ENCODE measurements around the gene DLG2.
"Not testable (repeated sequence)": the region's sequence is repeated elsewhere in the genome, so short reads cannot be mapped to it uniquely, and the experiment has no call there.

DLG2 gene

GRCh38 chr11:84804041-84804440 is 823.1 kb downstream of the DLG2 start:
- in situ Hi-C loops (cut with HindIII; ENCODE audit: low sequenced_read_pairs): no loop called here

GRCh38 chr11:84800755-84801346 is 826.3 kb downstream of the DLG2 start:
- in situ Hi-C loops (cut with HindIII; ENCODE audit: low sequenced_read_pairs): no loop called here

GRCh38 chr11:84799112-84799511 is 828.0 kb downstream of the DLG2 start:
- in situ Hi-C loops (cut with HindIII; ENCODE audit: low sequenced_read_pairs): no loop called here

- in situ Hi-C loops (cut with HindIII; ENCODE audit: low sequenced_read_pairs): no loop called here
Measured at GRCh38 chr11:84795698-84796097, 831.4 kb downstream of the DLG2 start.

- in situ Hi-C loops (cut with HindIII; ENCODE audit: low sequenced_read_pairs): no loop called here
Measured at GRCh38 chr11:84794663-84795443, 832.3 kb downstream of the DLG2 start.

GRCh38 chr11:84793318-84793717 is 833.8 kb downstream of the DLG2 start:
- in situ Hi-C loops (cut with HindIII; ENCODE audit: low sequenced_read_pairs): no loop called here

GRCh38 chr11:84790849-84791427 is 836.2 kb downstream of the DLG2 start:
- in situ Hi-C loops (cut with HindIII; ENCODE audit: low sequenced_read_pairs): no loop called here

- in situ Hi-C loops (cut with HindIII; ENCODE audit: low sequenced_read_pairs): no loop called here
Measured at GRCh38 chr11:84788220-84788619, 838.9 kb downstream of the DLG2 start.

GRCh38 chr11:84784158-84784557 is 843.0 kb downstream of the DLG2 start:
- in situ Hi-C loops (cut with HindIII; ENCODE audit: low sequenced_read_pairs): not testable (repeated sequence)

GRCh38 chr11:84780689-84781293 is 846.4 kb downstream of the DLG2 start:
- in situ Hi-C loops (cut with HindIII; ENCODE audit: low sequenced_read_pairs): no loop called here

- in situ Hi-C loops (cut with HindIII; ENCODE audit: low sequenced_read_pairs): no loop called here
Measured at GRCh38 chr11:84775503-84775902, 851.6 kb downstream of the DLG2 start.

GRCh38 chr11:84763931-84764330 is 863.2 kb downstream of the DLG2 start:
- in situ Hi-C loops (cut with HindIII; ENCODE audit: low sequenced_read_pairs): no loop called here

GRCh38 chr11:84757711-84758110 is 869.4 kb downstream of the DLG2 start:
- in situ Hi-C loops (cut with HindIII; ENCODE audit: low sequenced_read_pairs): no loop called here

- in situ Hi-C loops (cut with HindIII; ENCODE audit: low sequenced_read_pairs): no loop called here
Measured at GRCh38 chr11:84751371-84751770, 875.8 kb downstream of the DLG2 start.

GRCh38 chr11:84747871-84748270 is 879.3 kb downstream of the DLG2 start:
- in situ Hi-C loops (cut with HindIII; ENCODE audit: low sequenced_read_pairs): no loop called here

- in situ Hi-C loops (cut with HindIII; ENCODE audit: low sequenced_read_pairs): no loop called here
Measured at GRCh38 chr11:84740050-84740449, 887.1 kb downstream of the DLG2 start.

GRCh38 chr11:84724256-84724655 is 902.9 kb downstream of the DLG2 start:
- in situ Hi-C loops (cut with HindIII; ENCODE audit: low sequenced_read_pairs): no loop called here

- in situ Hi-C loops (cut with HindIII; ENCODE audit: low sequenced_read_pairs): no loop called here
Measured at GRCh38 chr11:84722583-84723108, 904.5 kb downstream of the DLG2 start.

- in situ Hi-C loops (cut with HindIII; ENCODE audit: low sequenced_read_pairs): no loop called here
Measured at GRCh38 chr11:84721561-84721961, 905.6 kb downstream of the DLG2 start.

GRCh38 chr11:84720706-84721402 is 906.3 kb downstream of the DLG2 start:
- in situ Hi-C loops (cut with HindIII; ENCODE audit: low sequenced_read_pairs): no loop called here

All from DLD1 (cell line).